K562 (cell line): ENCODE data around the gene TMEM156. TPM values are rescaled to one million over a fixed set of nuclear protein-coding genes. Genes with fewer than 3 reads are reported as not detected.
"Not testable (repeated sequence)": the region's sequence is repeated elsewhere in the genome, so short reads cannot be mapped to it uniquely, and the experiment has no call there.

ENCODE experiments used
- ATAC-seq: fragments of 200-7000 bp; cut with Tn5 transposase; 3 replicates; pipeline ENCODE4 v1.9.1; 2020; ENCODE audit warnings: moderate library complexity
- BruUV-seq: library from RNA; stranded (reverse); fragments of 400-500 nt; replicated peaks from 2 replicates; lab custom pipeline; 2021; lab: Mats Ljungman, UMichigan
- CTCF ChIA-PET: fragments of 300-600 bp; formaldehyde crosslinking; extraction: SDS; loops from one replicate; lab custom pipeline; 2021; ENCODE audit warnings: low intra/inter-chr PET ratio; lab: Yijun Ruan, JAX
- POLR2A ChIA-PET: fragments of 300-600, 350-650 bp; sonication (Branson Sonifier 250); formaldehyde crosslinking; extraction: SDS; loops from one replicate; lab custom pipeline; 2021; ENCODE audit warnings: antibody characterized with exemption, inconsistent platforms; lab: Yijun Ruan, JAX
- DNase-seq, 4 experiments: peaks; one replicate each; pipeline versions ENCODE4 v3.0.0 to v3.0.0-alpha.2; 2011 to 2018; ENCODE audit warnings: low spot score in 3 of 4, mixed read lengths in 3 of 4; ENCODE audit errors: extremely low read depth in 1 of 4
- FAIRE-seq: peaks from 2 replicates; lab custom pipeline; 2011; peaks lifted over from hg19 to GRCh38; lab: Jason Lieb, UNC
- H2AFZ ChIP-seq: 2 replicates; pipeline ENCODE4 v1.6.0; 2011; ENCODE audit warnings: low read depth, low read length, control low read depth, inconsistent platforms
- H3K27ac ChIP-seq: fragments of 200-600 bp; 3 replicates; pipeline ENCODE4 v1.8.0; 2011; ENCODE audit warnings: low read depth, mild to moderate bottlenecking, control low read depth, inconsistent platforms, low read length, moderate library complexity, mixed read lengths; ENCODE audit errors: extremely low read depth
- H3K27me3 ChIP-seq, 2 experiments: fragments of 300-600 bp in 1 of 2; 2 replicates in 1 of 2; 3 replicates in 1 of 2; pipeline versions ENCODE4 v1.6.0 to v1.8.0; 2011; ENCODE audit warnings: inconsistent platforms in 2 of 2, low read length in 2 of 2, mild to moderate bottlenecking in 1 of 2, mixed read lengths in 1 of 2, moderate library complexity in 1 of 2; ENCODE audit not compliant: control insufficient read depth in 2 of 2, insufficient read depth in 2 of 2
- H3K36me3 ChIP-seq: fragments of 300-600 bp; 3 replicates; pipeline ENCODE4 v1.8.0; 2011; ENCODE audit warnings: mild to moderate bottlenecking, low read length, inconsistent platforms; ENCODE audit not compliant: control insufficient read depth, insufficient read depth
- H3K4me1 ChIP-seq, 2 experiments: fragments of 200-600 bp in 1 of 2; replicated peaks in 1 of 2; 2 replicates in 1 of 2; 3 replicates in 1 of 2; pipeline versions ENCODE4 v1.5.1 to v1.8.0; 2011; ENCODE audit warnings: inconsistent platforms in 2 of 2, low read length in 2 of 2, mild to moderate bottlenecking in 1 of 2, mixed read lengths in 1 of 2, moderate library complexity in 1 of 2; ENCODE audit not compliant: control insufficient read depth in 2 of 2, insufficient read depth in 2 of 2
- H3K4me2 ChIP-seq: 2 replicates; pipeline ENCODE4 v1.6.1; 2011; ENCODE audit warnings: low read length, control low read depth, inconsistent platforms, mixed read lengths; ENCODE audit not compliant: insufficient read depth
- H3K4me3 ChIP-seq: fragments of 200-600 bp; sonication (generic), shearing (Covaris generic); 2 replicates; pipeline ENCODE4 v1.5.1; 2016; ENCODE audit warnings: control low read depth, inconsistent platforms
- H3K79me2 ChIP-seq: fragments of 200-600 bp; 3 replicates; pipeline ENCODE4 v1.8.0; 2011; ENCODE audit warnings: low read length, inconsistent platforms; ENCODE audit not compliant: control insufficient read depth, insufficient read depth
- H3K9ac ChIP-seq, 2 experiments: 2 replicates each; pipeline versions ENCODE4 v1.6.0 to v1.6.1; 2011; ENCODE audit warnings: low read depth in 2 of 2, low read length in 2 of 2, control low read depth in 1 of 2, inconsistent platforms in 1 of 2, mild to moderate bottlenecking in 1 of 2, mixed read lengths in 1 of 2; ENCODE audit not compliant: insufficient read depth in 1 of 2
- H3K9me1 ChIP-seq: one replicate; pipeline ENCODE4 v1.6.0; 2011; ENCODE audit warnings: inconsistent platforms, mild to moderate bottlenecking, low read length, moderate library complexity; ENCODE audit not compliant: control insufficient read depth, insufficient read depth
- H3K9me3 ChIP-seq: replicated peaks from 2 replicates; pipeline ENCODE4 v1.5.1; 2011; ENCODE audit warnings: low read depth, low read length, inconsistent platforms; ENCODE audit not compliant: control insufficient read depth, insufficient read depth
- H4K20me1 ChIP-seq: replicated peaks from 2 replicates; pipeline ENCODE4 v1.6.1; 2011; ENCODE audit warnings: low read length, inconsistent platforms, mixed read lengths; ENCODE audit not compliant: control insufficient read depth, insufficient read depth
- EHMT2 ChIP-seq: fragments of 450-650 bp; IDR thresholded peaks from 2 replicates; pipeline ENCODE4 v1.6.1; 2018; ENCODE audit warnings: antibody characterized with exemption
- JUN ChIP-seq, 2 experiments: sonication (generic) in 1 of 2; formaldehyde crosslinking in 1 of 2; IDR thresholded peaks; 2 replicates each; pipeline versions ENCODE4 v1.6.1 to v1.8.0; 2012 to 2022; ENCODE audit warnings: borderline replicate concordance in 2 of 2, mild to moderate bottlenecking in 2 of 2, improper control_type of control experiment in 1 of 2, low read depth in 1 of 2, low read length in 1 of 2, missing genetic modification reagents in 1 of 2
- KAT7 ChIP-seq: sonication (generic); formaldehyde crosslinking; IDR thresholded peaks from 2 replicates; pipeline ENCODE4 v1.8.0; 2022; ENCODE audit warnings: missing genetic modification reagents, mild to moderate bottlenecking, borderline replicate concordance
- TRIM24 ChIP-seq, 2 experiments: fragments of 450-650 bp; IDR thresholded peaks; 2 replicates each; pipeline ENCODE4 v1.6.1; 2016
- TRIM28 ChIP-seq: fragments of 450-650 bp; IDR thresholded peaks from 2 replicates; pipeline ENCODE4 v1.6.1; 2017
- ZFP36 ChIP-seq: fragments of 150-350 bp; IDR thresholded peaks from 2 replicates; pipeline ENCODE4 v1.6.1; 2018; ENCODE audit warnings: low read length, low read depth; ENCODE audit not compliant: partially characterized antibody
- ZNF224 ChIP-seq: sonication (generic); formaldehyde crosslinking; IDR thresholded peaks from 2 replicates; pipeline ENCODE4 v1.8.0; 2022; ENCODE audit warnings: mild to moderate bottlenecking, missing genetic modification reagents
- ZNF431 ChIP-seq: sonication (generic); formaldehyde crosslinking; IDR thresholded peaks from 2 replicates; pipeline ENCODE4 v1.8.0; 2022; ENCODE audit warnings: mild to moderate bottlenecking, missing genetic modification reagents
- ZNF696 ChIP-seq: fragments of 250-450 bp; sonication (Bioruptor Pico); conservative IDR thresholded peaks from 2 replicates; pipeline ENCODE4 v1.4.0; 2020; ENCODE audit warnings: mild to moderate bottlenecking, moderate library complexity
- ZNF75A ChIP-seq: fragments of 450-650 bp; formaldehyde crosslinking; IDR thresholded peaks from 2 replicates; pipeline ENCODE4 v1.4.0; 2020; ENCODE audit warnings: mild to moderate bottlenecking
- ZNF766 ChIP-seq: fragments of 200-800 bp; sonication (Bioruptor generic); conservative IDR thresholded peaks from 2 replicates; pipeline ENCODE4 v1.6.1; 2016; ENCODE audit warnings: missing genetic modification characterization, missing compliant biosample characterization
- WGBS: fragments of 100-300 bp; shearing (Covaris generic); methylation state at CpG from one replicate; pipeline ENCODE4 v1.1.6; 2016; ENCODE audit warnings: low coverage, mixed read lengths; ENCODE audit not compliant: insufficient coverage; ENCODE audit errors: missing lambda C conversion rate; 5-methylcytosine and 5-hydroxymethylcytosine counted together
- in situ Hi-C: fragments of 300-500 bp; cut with MboI; formaldehyde crosslinking; loops from 4 replicates; pipeline ENCODE4 v1.15.0; 2018; ENCODE audit warnings: inconsistent platforms, mixed read lengths
- intact Hi-C: fragments of 100-400 bp; cut with micrococcal nuclease; formaldehyde crosslinking; loops from 2 replicates; pipeline ENCODE4 v1.14.2; 2022
- polyA plus RNA-seq, 8 experiments: library from polyadenylated mRNA; depleted of rRNA in 4 of 8; stranded (reverse) in 5 of 8; unstranded in 3 of 8; fragments of >200 nt; fragmentation: Nextera tagmentation in 2 of 8; fragmentation: Illumina TruSeq in 1 of 8; extraction: Ambion mirVana in 2 of 8; extraction: Trizol in 1 of 8; gene quantifications; 2 replicates each; pipeline versions ENCODE4 v1.2.1 to v1.2.3, GENCODE V29; 2011 to 2014; ENCODE audit warnings: inconsistent platforms in 1 of 8, missing spikeins in 1 of 8
- total RNA-seq, 7 experiments: library from RNA; depleted of rRNA in 6 of 7; stranded (reverse); fragments of >200 nt in 6 of 7; fragmentation: Illumina TruSeq in 2 of 7; extraction: Trizol in 2 of 7; gene quantifications; 2 replicates each; pipeline versions ENCODE4 v1.2.1 to v1.2.3, GENCODE V29; 2011 to 2021; ENCODE audit warnings: low replicate concordance in 1 of 7
- TF ChIP-seq, protein P1 (sequence below): sonication (generic); formaldehyde crosslinking; IDR thresholded peaks from 2 replicates; pipeline ENCODE4 v1.8.1; 2023; ENCODE audit warnings: mild to moderate bottlenecking, missing genetic modification reagents

The TMEM156 gene
- total and polyA plus RNA-seq, 9 of the 15 experiments (the other 6 are each of a cell fraction or from before 2014, with no cell fraction given): 3.5 to 9.6 (median 6.4) TPM

DNA sequence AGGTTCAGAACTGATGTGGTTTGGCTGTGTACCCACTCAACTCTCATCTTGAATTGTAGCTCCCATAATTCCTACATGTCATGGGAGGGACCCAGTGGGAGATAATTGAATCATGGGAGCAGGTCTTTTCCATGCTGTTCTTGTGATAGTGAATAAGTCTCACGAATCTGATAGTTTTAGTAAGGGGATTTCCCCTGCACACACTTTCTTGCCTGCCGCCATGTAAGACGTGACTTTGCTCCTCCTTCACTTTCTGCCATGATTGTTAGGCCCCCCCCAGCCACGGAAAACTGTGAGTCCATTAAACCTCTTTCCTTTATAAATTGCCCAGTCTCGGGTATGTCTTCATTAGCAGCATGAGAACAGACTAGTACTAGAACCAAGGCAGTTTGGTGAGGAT lies 73.0 kb downstream of the TMEM156 start:
- ATAC-seq, DNase-seq, H3K36me3 ChIP-seq, H3K9me3 ChIP-seq, H4K20me1 ChIP-seq, H3K9me1 ChIP-seq, intact Hi-C loops, FAIRE-seq, CTCF ChIA-PET, H3K27me3 ChIP-seq, H2AFZ ChIP-seq, H3K79me2 ChIP-seq, H3K4me3 ChIP-seq, BruUV-seq, H3K27ac ChIP-seq, H3K4me1 ChIP-seq, H3K9ac ChIP-seq, H3K4me2 ChIP-seq: not testable (repeated sequence)
- WGBS: 5% methylated on average over 5 of the region's 5 CpGs
- POLR2A ChIA-PET: interaction anchor here (2.1 kb wide), 1 partner anchor 10 kb away, joined by 8 read pairs; no protein-coding TSS in a partner anchor
- in situ Hi-C loops: loop anchor here (10.0 kb wide), 1 partner anchor 676 kb away; the partner anchor contains the start of gene SMIM14
- peak in 1 of 2 experiments; percentile 12; a peak in 1 of 4 replicates for TF ChIP-seq TRIM24 (IDR thresholded peaks at IDR 0.05)
- peak; percentile 98 for TF ChIP-seq ZNF431 (CRISPR knock-in tag)
- TF ChIP-seq ZFP36: peak; percentile 75
- TF ChIP-seq TRIM28: 0 out of 2 replicates have a peak, but pooled peaks have one; percentile 40

DNA sequence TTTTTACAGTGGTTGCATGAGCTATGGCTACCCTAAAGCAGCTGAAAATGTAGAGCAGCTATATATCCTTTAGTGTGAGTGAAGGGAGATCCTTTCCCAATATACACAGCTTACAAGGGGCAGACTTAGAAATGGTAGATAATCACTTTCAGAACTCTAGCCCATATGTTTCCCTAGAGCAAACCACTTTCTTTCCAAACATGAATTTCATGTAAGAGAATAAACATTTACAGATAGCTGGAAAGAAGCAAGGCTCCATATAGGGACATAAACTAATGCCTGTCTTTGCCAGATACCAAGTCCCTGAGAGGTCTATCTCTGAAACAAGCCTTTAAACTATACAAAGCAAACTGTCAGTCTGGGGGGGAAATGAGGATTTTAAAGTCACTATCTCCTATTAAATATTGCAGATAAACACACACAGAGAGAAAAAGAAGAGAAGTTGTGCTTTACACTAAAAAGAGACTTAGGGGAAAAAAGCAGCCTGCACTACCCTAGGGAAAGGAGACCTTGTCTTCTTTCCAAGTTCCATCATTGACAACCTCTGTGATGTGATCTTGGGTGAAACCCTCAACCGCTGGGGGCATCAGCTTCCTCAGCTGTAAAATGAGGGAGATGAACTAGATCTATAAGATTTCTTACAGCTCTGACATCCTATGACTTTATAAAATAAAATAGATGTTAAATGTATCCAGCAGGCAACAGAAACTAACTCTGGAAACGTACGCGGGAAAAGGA lies 73.6 kb downstream of the TMEM156 start:
- FAIRE-seq (no peak), DNase-seq (no peak), ATAC-seq (no peak)
- ChIA-PET POLR2A (interaction anchor here (2.1 kb wide), 1 partner anchor 10 kb away, joined by 8 read pairs; no protein-coding TSS in a partner anchor), CTCF (no interaction called here)
- in situ Hi-C loops (loop anchor here (10.0 kb wide), 1 partner anchor 676 kb away; the partner anchor contains the start of gene SMIM14), intact Hi-C loops (no loop called here)
- no peaks in the 10 kb centered on the region for H3K9me1 ChIP-seq
- H3K27ac ChIP-seq: no peak overlapping the region
- H3K9me3 ChIP-seq: no peaks in the 10 kb centered on the region
- H3K27me3 ChIP-seq: peaks cover 0 to 9% of the 10 kb centered on the region in 2 experiments; a peak in 1 of 5 replicates
- H3K4me3 ChIP-seq: no peak overlapping the region
- H3K4me1 ChIP-seq: no peaks in the 10 kb centered on the region
- no TSS peak for BruUV-seq
- no peak overlapping the region for H3K9ac ChIP-seq
- H3K4me2 ChIP-seq: no peak overlapping the region
- WGBS: 50% methylated on average over 4 of the region's 4 CpGs
- no peaks in the 10 kb centered on the region for H4K20me1 ChIP-seq
- H3K36me3 ChIP-seq: no peaks in the 10 kb centered on the region
- no peak overlapping the region for H2AFZ ChIP-seq
- H3K79me2 ChIP-seq: no peaks in the 10 kb centered on the region
- TF ChIP-seq EHMT2 (no peak), ZNF766 (no peak), ZNF224 (CRISPR knock-in tag) (no peak), KAT7 (CRISPR knock-in tag) (no peak), ZNF75A (CRISPR knock-in tag) (no peak), ZNF696 (CRISPR knock-in tag) (no peak), JUN (IDR thresholded peaks at IDR 0.05; ENCODE audit: borderline replicate concordance, low read depth, low read length) (no peak), JUN (CRISPR knock-in tag; IDR thresholded peaks at IDR 0.05; ENCODE audit: borderline replicate concordance) (no peak)
- TF ChIP-seq, protein P1, sequence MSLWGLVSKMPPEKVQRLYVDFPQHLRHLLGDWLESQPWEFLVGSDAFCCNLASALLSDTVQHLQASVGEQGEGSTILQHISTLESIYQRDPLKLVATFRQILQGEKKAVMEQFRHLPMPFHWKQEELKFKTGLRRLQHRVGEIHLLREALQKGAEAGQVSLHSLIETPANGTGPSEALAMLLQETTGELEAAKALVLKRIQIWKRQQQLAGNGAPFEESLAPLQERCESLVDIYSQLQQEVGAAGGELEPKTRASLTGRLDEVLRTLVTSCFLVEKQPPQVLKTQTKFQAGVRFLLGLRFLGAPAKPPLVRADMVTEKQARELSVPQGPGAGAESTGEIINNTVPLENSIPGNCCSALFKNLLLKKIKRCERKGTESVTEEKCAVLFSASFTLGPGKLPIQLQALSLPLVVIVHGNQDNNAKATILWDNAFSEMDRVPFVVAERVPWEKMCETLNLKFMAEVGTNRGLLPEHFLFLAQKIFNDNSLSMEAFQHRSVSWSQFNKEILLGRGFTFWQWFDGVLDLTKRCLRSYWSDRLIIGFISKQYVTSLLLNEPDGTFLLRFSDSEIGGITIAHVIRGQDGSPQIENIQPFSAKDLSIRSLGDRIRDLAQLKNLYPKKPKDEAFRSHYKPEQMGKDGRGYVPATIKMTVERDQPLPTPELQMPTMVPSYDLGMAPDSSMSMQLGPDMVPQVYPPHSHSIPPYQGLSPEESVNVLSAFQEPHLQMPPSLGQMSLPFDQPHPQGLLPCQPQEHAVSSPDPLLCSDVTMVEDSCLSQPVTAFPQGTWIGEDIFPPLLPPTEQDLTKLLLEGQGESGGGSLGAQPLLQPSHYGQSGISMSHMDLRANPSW (CRISPR knock-in tag): no peak
